ENCODE results near the gene TRIO.

Gene TRIO

DNA sequence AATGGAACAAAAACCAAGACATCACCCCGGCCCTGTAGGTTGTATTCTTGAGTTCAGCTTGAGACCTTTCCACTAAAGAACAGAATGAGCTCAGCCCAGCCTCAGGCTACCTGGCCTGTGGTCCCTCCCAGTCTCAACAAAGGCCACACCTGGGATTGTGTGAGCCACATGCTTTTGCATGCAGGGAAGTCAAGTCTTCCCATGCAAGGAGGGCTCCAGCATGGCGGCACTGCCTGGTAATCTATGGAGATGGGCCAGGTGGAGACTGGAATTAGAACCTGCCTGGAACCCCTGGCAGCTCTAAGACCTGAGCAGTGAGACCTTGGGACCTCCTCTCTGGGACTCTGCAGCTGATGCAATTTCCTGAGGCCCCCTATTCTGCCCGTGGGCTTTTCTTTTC lies 389.0 kb downstream of the TRIO start:
- Histone ChIP-seq H2BK15ac (ENCODE audit: low read length) (no peak overlapping the region), H3K9me3 (replicated peaks in 1 of 2; ENCODE audit: control insufficient read depth in 2 of 2, insufficient read depth in 1 of 2, low read depth in 1 of 2, low read length in 2 of 2) (no peaks in the 10 kb centered on the region), H3K36me3 (replicated peaks in 1 of 2; ENCODE audit: control insufficient read depth in 2 of 2, insufficient read depth in 2 of 2, low read length in 2 of 2) (no peaks in the 10 kb centered on the region), H2BK120ac (ENCODE audit: low read depth, low read length) (no peak overlapping the region), H3K4me3 (ENCODE audit: low read length in 2 of 2) (peak overlapping the region in 1 of 2 donors; percentile 26), H3K9ac (ENCODE audit: low read depth, low read length, poor library complexity) (no peak overlapping the region), H3K4ac (ENCODE audit: low read length) (no peak overlapping the region), H3K18ac (ENCODE audit: low read length) (no peak overlapping the region), H3K27me3 (ENCODE audit: control insufficient read depth in 3 of 3, insufficient read depth in 3 of 3, low read depth in 1 of 3, low read length in 3 of 3) (no peaks in the 10 kb centered on the region), H3K27ac (replicated peaks; ENCODE audit: low read length) (no peak overlapping the region), H3K14ac (ENCODE audit: low read length) (no peak overlapping the region), H4K8ac (ENCODE audit: low read depth, low read length) (no peak overlapping the region), H3K79me1 (ENCODE audit: low read depth, low read length) (no peaks in the 10 kb centered on the region), H2AFZ (ENCODE audit: low read length) (no peak overlapping the region), H3K4me2 (ENCODE audit: insufficient read depth, low read length, poor library complexity, severe bottlenecking) (no peak overlapping the region), H2BK5ac (ENCODE audit: low read length) (no peak overlapping the region), H2AK5ac (ENCODE audit: low read depth, low read length) (no peak overlapping the region), H3K4me1 (ENCODE audit: control insufficient read depth in 2 of 2, insufficient read depth in 1 of 2, low read depth in 1 of 2, low read length in 2 of 2) (peaks cover 0 to 2% of the 10 kb centered on the region in 2 donors), H4K91ac (ENCODE audit: low read depth, low read length, poor library complexity) (no peak overlapping the region), H2BK12ac (ENCODE audit: low read length) (no peak overlapping the region), H3K23ac (ENCODE audit: low read depth, low read length, poor library complexity) (no peak overlapping the region)
- no CpG with 5 or more reads among the region's 3 CpGs for WGBS, 2 donors (ENCODE audit: extremely low coverage in 2 of 2, insufficient read length in 2 of 2, insufficient replicate concordance in 1 of 2)
- DNase-seq (ENCODE audit: low spot score): no peak

DNA sequence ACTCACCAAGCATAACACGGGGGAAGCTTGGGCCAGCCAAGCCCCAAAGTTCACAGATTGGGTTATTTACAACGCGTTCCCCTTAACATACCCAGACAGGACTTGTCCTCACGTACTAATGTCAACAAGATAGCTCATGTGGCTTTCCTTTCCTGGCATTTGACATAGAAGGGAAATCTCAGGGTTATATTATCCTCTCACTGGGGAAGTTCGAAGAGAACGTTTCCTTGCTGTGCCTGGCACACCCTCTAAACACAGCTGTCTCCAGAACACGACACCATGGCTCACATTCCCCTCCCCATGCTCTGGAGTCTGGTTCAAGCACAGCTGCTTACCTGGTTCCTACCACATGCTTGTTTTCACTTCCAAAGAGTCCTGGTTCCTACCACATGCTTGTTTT lies 391.6 kb downstream of the TRIO start:
- Histone ChIP-seq H4K8ac (ENCODE audit: low read depth, low read length) (no peak overlapping the region), H3K79me1 (ENCODE audit: low read depth, low read length) (no peaks in the 10 kb centered on the region), H2AK5ac (ENCODE audit: low read depth, low read length) (no peak overlapping the region), H3K27ac (replicated peaks; ENCODE audit: low read length) (no peak overlapping the region), H3K14ac (ENCODE audit: low read length) (no peak overlapping the region), H2BK15ac (ENCODE audit: low read length) (no peak overlapping the region), H3K9ac (ENCODE audit: low read depth, low read length, poor library complexity) (no peak overlapping the region), H3K4ac (ENCODE audit: low read length) (no peak overlapping the region), H2BK5ac (ENCODE audit: low read length) (no peak overlapping the region), H3K4me3 (ENCODE audit: low read length in 2 of 2) (no peak overlapping the region), H4K91ac (ENCODE audit: low read depth, low read length, poor library complexity) (no peak overlapping the region), H3K27me3 (ENCODE audit: control insufficient read depth in 3 of 3, insufficient read depth in 3 of 3, low read depth in 1 of 3, low read length in 3 of 3) (no peaks in the 10 kb centered on the region), H3K18ac (ENCODE audit: low read length) (no peak overlapping the region), H3K23ac (ENCODE audit: low read depth, low read length, poor library complexity) (no peak overlapping the region), H2BK12ac (ENCODE audit: low read length) (no peak overlapping the region), H3K36me3 (replicated peaks in 1 of 2; ENCODE audit: control insufficient read depth in 2 of 2, insufficient read depth in 2 of 2, low read length in 2 of 2) (no peaks in the 10 kb centered on the region), H3K9me3 (replicated peaks in 1 of 2; ENCODE audit: control insufficient read depth in 2 of 2, insufficient read depth in 1 of 2, low read depth in 1 of 2, low read length in 2 of 2) (no peaks in the 10 kb centered on the region), H2BK120ac (ENCODE audit: low read depth, low read length) (no peak overlapping the region), H3K4me2 (ENCODE audit: insufficient read depth, low read length, poor library complexity, severe bottlenecking) (no peak overlapping the region), H3K4me1 (ENCODE audit: control insufficient read depth in 2 of 2, insufficient read depth in 1 of 2, low read depth in 1 of 2, low read length in 2 of 2) (peaks cover 0 to 2% of the 10 kb centered on the region in 2 donors), H2AFZ (ENCODE audit: low read length) (peak overlapping the region; percentile 51)
- no peak for DNase-seq (ENCODE audit: low spot score)
- WGBS, 2 donors (ENCODE audit: extremely low coverage in 2 of 2, insufficient read length in 2 of 2, insufficient replicate concordance in 1 of 2): no CpG with 5 or more reads among the region's 7 CpGs

- H3K4ac ChIP-seq (ENCODE audit: low read length): no peak overlapping the region
- no peak overlapping the region for H3K27ac ChIP-seq (replicated peaks; ENCODE audit: low read length)
- no peak overlapping the region for H3K4me2 ChIP-seq (ENCODE audit: insufficient read depth, low read length, poor library complexity, severe bottlenecking)
- H4K91ac ChIP-seq (ENCODE audit: low read depth, low read length, poor library complexity): no peak overlapping the region
- no peaks in the 10 kb centered on the region for H3K36me3 ChIP-seq (replicated peaks in 1 of 2; ENCODE audit: control insufficient read depth in 2 of 2, insufficient read depth in 2 of 2, low read length in 2 of 2)
- peaks cover 0 to 1% of the 10 kb centered on the region in 2 donors for H3K4me1 ChIP-seq (ENCODE audit: control insufficient read depth in 2 of 2, insufficient read depth in 1 of 2, low read depth in 1 of 2, low read length in 2 of 2)
- H4K8ac ChIP-seq (ENCODE audit: low read depth, low read length): no peak overlapping the region
- no peaks in the 10 kb centered on the region for H3K79me1 ChIP-seq (ENCODE audit: low read depth, low read length)
- no peak overlapping the region for H3K23ac ChIP-seq (ENCODE audit: low read depth, low read length, poor library complexity)
- H2BK5ac ChIP-seq (ENCODE audit: low read length): no peak overlapping the region
- no peak overlapping the region for H3K9ac ChIP-seq (ENCODE audit: low read depth, low read length, poor library complexity)
- H3K27me3 ChIP-seq (ENCODE audit: control insufficient read depth in 3 of 3, insufficient read depth in 3 of 3, low read depth in 1 of 3, low read length in 3 of 3): peaks cover 0 to 3% (median 0%) of the 10 kb centered on the region in 3 experiments
- H2AK5ac ChIP-seq (ENCODE audit: low read depth, low read length): no peak overlapping the region
- no peak overlapping the region for H3K14ac ChIP-seq (ENCODE audit: low read length)
- no peak overlapping the region for H2BK120ac ChIP-seq (ENCODE audit: low read depth, low read length)
- peak overlapping the region in 1 of 2 donors; percentile 38 for H3K4me3 ChIP-seq (ENCODE audit: low read length in 2 of 2)
- no peak overlapping the region for H2BK15ac ChIP-seq (ENCODE audit: low read length)
- no peak overlapping the region for H3K18ac ChIP-seq (ENCODE audit: low read length)
- no CpG with 5 or more reads among the region's 3 CpGs for WGBS, 2 donors (ENCODE audit: extremely low coverage in 2 of 2, insufficient read length in 2 of 2, insufficient replicate concordance in 1 of 2)
- no peak for DNase-seq (ENCODE audit: low spot score)
- H2BK12ac ChIP-seq (ENCODE audit: low read length): no peak overlapping the region
- H3K9me3 ChIP-seq (replicated peaks in 1 of 2; ENCODE audit: control insufficient read depth in 2 of 2, insufficient read depth in 1 of 2, low read depth in 1 of 2, low read length in 2 of 2): peaks cover 0 to 2% of the 10 kb centered on the region in 2 donors
- H2AFZ ChIP-seq (ENCODE audit: low read length): no peak overlapping the region
Observed at GRCh38 chr5:14545308-14545707, 402.2 kb downstream of the TRIO start.

DNA sequence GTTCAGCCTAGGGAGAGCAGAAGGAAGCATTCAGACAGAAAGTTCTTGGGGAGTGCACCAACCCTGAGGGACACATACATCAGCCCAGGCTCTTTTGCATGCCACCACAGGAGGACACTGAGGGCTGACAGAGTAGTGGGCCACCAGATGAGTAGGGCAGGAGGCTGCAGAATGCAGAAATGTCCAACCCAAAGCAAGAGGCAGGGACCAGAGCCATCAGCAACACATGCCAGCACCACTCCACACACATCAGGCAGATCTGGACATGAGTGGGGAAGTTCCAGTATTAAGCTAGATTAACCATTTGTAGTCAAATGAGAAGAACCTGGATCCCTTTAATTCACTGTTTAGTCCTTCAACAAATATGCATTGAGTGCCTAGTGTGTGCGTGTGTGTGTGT lies 402.7 kb downstream of the TRIO start:
- no peak overlapping the region for H3K4me2 ChIP-seq (ENCODE audit: insufficient read depth, low read length, poor library complexity, severe bottlenecking)
- H2BK120ac ChIP-seq (ENCODE audit: low read depth, low read length): no peak overlapping the region
- peaks cover 0 to 3% (median 0%) of the 10 kb centered on the region in 3 experiments for H3K27me3 ChIP-seq (ENCODE audit: control insufficient read depth in 3 of 3, insufficient read depth in 3 of 3, low read depth in 1 of 3, low read length in 3 of 3)
- no peak overlapping the region for H2BK15ac ChIP-seq (ENCODE audit: low read length)
- peaks cover 0 to 2% of the 10 kb centered on the region in 2 donors for H3K9me3 ChIP-seq (replicated peaks in 1 of 2; ENCODE audit: control insufficient read depth in 2 of 2, insufficient read depth in 1 of 2, low read depth in 1 of 2, low read length in 2 of 2)
- no peak overlapping the region for H3K27ac ChIP-seq (replicated peaks; ENCODE audit: low read length)
- H2AFZ ChIP-seq (ENCODE audit: low read length): no peak overlapping the region
- H2BK12ac ChIP-seq (ENCODE audit: low read length): no peak overlapping the region
- no peaks in the 10 kb centered on the region for H3K79me1 ChIP-seq (ENCODE audit: low read depth, low read length)
- no peak overlapping the region for H2AK5ac ChIP-seq (ENCODE audit: low read depth, low read length)
- no peak overlapping the region for H2BK5ac ChIP-seq (ENCODE audit: low read length)
- no peak overlapping the region for H3K14ac ChIP-seq (ENCODE audit: low read length)
- no peaks in the 10 kb centered on the region for H3K36me3 ChIP-seq (replicated peaks in 1 of 2; ENCODE audit: control insufficient read depth in 2 of 2, insufficient read depth in 2 of 2, low read length in 2 of 2)
- H3K4me1 ChIP-seq (ENCODE audit: control insufficient read depth in 2 of 2, insufficient read depth in 1 of 2, low read depth in 1 of 2, low read length in 2 of 2): peaks cover 0 to 1% of the 10 kb centered on the region in 2 donors
- H3K23ac ChIP-seq (ENCODE audit: low read depth, low read length, poor library complexity): no peak overlapping the region
- no peak overlapping the region for H4K8ac ChIP-seq (ENCODE audit: low read depth, low read length)
- no peak for DNase-seq (ENCODE audit: low spot score)
- no CpG with 5 or more reads among the region's 1 CpG for WGBS, 2 donors (ENCODE audit: extremely low coverage in 2 of 2, insufficient read length in 2 of 2, insufficient replicate concordance in 1 of 2)
- H4K91ac ChIP-seq (ENCODE audit: low read depth, low read length, poor library complexity): no peak overlapping the region
- H3K9ac ChIP-seq (ENCODE audit: low read depth, low read length, poor library complexity): no peak overlapping the region
- no peak overlapping the region for H3K18ac ChIP-seq (ENCODE audit: low read length)
- H3K4ac ChIP-seq (ENCODE audit: low read length): no peak overlapping the region
- H3K4me3 ChIP-seq (ENCODE audit: low read length in 2 of 2): no peak overlapping the region

Data from neuronal stem cell (in vitro differentiated cells).